HG03442 (cell line): ENCODE results near the gene PHKG1.
"Not testable (repeated sequence)": the region's sequence is repeated elsewhere in the genome, so short reads cannot be mapped to it uniquely, and the experiment has no call there.

ENCODE experiments used
- ATAC-seq: cut with Tn5 transposase; IDR thresholded peaks from one replicate; pipeline ENCODE4 v1.9.1; 2021; ENCODE audit warnings: mild to moderate bottlenecking, moderate library complexity; ENCODE audit not compliant: unreplicated experiment

PHKG1 gene

GRCh38 chr7:56092789-56093531 lies at the start of gene PHKG1:
TSS of gene PHKG1 (minus strand) at chr7:56092952. CDS start at chr7:56088941, 4,011 bp downstream.
- ATAC-seq: no peak

DNA sequence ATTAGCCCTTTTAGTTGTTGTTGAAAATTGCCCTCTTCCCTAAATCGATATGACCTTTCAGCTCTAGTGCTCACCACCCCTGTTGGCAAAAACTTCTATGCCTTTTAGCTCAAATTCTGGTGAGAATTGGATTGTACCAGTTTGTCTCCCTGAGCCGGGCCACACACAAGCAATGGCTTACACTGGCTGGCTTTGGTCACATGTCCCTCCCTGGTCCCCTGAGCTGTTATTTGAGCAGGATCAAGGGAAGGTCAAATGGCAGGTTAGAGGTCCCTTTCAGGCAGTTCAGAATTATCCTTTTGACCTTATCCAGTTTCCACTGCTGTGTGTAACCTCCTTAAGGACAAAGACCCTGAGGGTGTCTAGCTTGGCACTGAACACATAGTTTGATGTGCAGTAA lies 38.3 kb upstream of the PHKG1 start:
- not testable (repeated sequence) for ATAC-seq

DNA sequence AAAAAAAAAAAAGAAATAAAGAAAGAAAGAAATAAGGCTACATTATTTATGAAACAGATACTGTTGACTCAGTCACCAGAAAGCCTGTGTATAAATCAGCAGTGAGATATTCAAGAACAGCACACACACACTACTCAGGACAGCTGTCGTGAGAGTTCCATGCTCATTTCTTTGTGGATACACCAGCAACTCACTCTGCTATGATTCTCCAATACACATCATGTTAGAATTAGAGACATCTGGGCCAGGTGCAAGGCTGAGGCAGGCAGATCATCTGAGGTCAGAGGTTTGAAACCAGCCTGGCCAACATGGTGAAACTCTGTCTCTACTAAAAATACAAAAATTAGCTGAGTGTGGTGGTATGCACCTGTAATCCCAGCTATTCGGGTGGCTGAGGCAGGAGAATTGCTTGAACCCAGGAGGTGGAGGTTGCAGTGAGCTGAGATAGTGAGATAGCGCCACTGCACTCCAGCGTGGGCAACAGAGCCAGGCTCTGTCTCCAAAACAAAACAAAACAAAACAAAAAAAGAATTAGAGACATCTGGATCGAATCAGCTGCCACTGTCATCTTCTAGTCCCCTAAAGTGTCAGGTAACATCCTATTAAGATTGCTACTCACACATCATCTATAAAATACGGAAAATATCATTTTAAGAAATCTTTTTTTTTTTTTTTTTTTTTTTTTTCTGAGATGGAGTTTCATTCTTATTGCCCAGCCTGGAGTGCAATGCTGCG lies 34.7 kb upstream of the PHKG1 start:
- no peak for ATAC-seq

DNA sequence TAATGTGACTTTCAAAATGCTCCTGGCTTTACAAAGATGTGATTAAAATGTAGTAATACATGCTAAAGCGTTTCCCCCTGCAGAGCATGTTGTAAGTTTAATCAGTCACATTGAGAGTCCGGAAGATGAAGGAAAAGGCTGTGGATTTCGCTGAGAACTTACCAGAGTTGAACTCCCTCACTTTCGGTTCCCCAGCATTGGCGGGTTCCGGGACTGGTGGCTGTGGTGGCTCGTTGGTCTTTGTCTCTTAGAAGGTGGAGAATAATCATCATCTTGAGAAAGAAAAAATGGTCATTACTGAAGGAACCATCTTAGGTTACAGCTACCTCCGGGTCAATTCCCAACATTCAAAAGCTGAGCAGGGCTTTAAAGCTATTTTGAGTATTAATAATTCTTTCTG lies 33.1 kb upstream of the PHKG1 start:
- no peak for ATAC-seq

GRCh38 chr7:56124981-56125380 lies 32.2 kb upstream of the PHKG1 start:
- ATAC-seq: no peak

DNA sequence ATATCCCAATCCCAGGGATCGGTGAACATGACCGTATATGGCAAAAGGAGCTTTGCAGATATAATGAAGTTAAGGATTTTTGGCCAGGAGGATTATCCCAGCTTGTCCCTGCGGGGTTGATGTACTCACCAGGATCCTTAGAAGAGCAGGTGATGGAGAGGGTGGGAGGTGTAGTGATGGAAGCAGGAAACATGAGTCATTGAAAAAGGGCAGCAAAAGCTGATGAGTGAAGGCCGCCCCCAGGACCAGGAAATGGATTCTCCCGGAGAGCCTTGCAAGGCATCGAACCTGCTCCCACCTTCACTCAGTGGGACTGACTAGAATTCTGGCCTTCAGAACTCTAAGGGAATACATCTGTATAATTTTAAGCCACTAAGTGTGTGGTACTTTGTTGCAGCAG lies 28.7 kb upstream of the PHKG1 start:
- ATAC-seq: no peak

DNA sequence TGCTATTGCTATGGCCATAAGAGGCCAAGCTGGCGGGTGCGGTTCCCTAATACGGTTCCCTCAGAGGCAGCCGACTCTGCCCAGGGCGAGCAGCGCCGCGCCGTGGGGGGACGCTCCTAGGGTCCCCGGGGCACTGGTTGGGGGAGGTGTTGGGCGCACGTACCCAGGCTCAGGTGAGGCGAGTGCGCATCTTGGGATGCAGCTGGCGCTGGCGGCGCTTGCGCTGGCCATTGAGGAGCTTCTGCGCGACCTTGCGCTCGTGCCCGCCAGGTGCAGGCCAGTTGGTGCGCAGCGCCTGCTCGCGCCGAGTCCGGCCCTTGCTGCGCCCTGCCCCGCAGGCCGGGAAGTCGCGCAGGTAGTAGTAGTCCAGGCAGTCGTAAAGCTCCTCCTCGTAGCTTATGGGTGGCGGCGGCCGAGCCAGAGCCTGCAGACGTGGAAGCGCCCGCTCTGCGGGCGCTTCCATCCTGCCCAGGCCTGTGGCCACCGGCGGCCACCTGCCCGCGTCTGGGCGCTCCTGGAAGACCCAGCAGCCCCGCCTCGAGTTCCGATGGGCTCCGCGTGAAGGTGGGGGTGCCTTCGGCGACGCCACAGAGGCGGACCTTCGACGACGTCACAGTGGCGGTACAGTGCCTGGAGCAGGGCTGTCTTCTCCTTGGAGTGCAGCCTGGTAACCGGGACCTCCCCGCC lies 23.2 kb upstream of the PHKG1 start, which contains the start of gene NUPR2:
NUPR2 (minus strand) TSS at position 566 of the 687 bp plus-strand sequence; CDS start at position 463, 103 bp downstream.
- ATAC-seq: no peak

GRCh38 chr7:56112244-56112643 lies 19.5 kb upstream of the PHKG1 start:
- not testable (repeated sequence) for ATAC-seq

DNA sequence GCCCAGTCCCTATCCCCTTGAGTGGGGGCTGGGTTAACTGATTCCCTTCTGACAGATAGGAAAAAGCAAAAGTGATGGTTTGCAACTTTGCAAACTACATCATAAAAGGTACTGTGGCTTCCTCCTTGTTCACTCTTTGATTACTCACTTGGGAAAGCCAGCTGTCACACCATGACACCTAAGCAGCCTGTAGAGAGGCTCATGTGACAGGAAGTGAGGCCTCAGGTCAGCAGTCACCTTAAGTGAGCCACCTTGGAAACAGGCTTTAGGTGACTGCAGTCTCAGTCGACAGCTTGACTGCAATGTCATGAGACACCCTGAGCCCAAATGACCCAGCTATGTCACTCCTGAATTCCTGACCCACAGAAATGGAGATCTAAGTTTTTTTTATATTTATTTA lies 17.9 kb upstream of the PHKG1 start:
- no peak for ATAC-seq

DNA sequence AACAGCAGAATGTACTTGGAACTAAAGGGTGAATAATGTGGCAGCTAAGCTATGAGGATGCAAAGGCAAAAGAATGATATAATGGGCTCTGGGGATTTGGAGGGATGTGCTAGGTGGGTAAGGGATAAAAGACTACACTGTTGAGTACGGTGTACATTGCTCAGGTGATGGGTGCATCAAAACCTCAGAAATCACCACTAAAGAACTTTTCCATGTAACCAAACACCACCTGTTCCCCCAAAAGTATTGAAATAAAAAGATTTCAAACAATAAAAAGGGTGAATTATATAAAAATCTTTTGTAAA lies 15.2 kb upstream of the PHKG1 start:
- ATAC-seq: no peak

DNA sequence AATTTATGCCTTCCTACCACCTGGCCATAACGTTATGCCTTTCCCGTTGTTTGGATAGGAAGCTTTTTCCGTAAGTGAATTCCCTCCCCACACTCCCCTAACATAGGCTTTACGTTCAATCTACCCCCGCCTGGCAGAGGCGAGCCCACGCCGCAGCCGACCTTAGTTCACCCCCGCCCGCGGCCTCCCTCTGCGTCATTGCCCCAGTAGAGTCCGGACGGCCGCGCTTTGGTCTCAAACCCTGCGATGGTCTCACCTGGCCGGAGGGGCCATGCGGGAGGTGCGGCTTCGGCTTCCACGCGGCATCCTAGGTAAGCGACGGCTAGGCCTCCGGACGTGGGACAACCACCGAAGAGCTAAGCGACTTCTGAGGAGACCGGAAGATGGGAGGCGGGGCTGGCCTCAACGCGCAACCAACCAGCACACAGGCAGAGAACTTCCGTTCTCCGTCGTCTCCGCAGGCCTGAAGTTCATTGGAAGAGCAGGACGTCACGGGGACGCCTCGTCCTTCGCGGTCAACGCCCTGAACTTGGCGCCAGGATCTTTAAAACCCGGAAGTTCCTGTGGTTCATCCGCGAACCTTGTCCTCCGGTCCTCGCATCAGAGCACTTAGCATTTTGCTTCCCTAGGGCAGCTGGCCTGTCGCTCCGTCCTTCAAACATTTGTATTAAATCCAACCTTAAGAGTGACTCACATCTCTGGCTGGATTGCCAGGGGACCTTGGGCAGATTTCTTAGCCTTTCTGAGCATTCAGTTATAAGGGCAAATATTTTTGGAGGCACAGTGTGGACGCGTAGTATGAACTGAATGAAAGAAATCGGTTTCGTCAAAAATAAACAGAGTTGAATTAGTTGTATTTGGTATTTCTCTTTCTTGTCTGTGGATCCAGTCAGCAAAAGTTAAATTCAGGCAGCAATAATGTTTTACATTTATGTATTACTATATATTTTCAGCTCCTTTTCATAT lies 13.6 kb upstream of the PHKG1 start, which contains the start of gene CHCHD2:
CHCHD2 (minus strand) TSS at position 369 of the 966 bp plus-strand sequence; CDS start at position 306, 63 bp downstream.
- peak; percentile 100 for ATAC-seq

DNA sequence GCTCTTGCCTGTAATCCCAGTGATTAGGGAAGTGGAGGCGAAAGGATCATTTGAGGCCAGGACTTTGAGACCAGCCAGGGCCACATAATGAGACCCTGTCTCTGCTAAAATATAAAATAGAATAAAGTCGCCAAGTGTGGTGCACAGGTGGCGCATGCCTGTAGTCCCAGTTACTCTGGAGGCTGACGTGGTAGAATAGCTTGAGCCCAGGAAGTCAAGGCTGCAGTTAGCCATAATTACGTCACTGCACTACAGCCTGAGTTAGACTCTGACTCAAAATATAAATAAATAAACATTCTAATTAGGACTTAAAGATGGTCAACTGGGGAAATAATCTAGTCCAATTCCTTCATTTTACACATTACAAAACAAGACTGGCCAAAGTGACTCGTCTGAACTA lies 12.8 kb upstream of the PHKG1 start:
- ATAC-seq: no peak

DNA sequence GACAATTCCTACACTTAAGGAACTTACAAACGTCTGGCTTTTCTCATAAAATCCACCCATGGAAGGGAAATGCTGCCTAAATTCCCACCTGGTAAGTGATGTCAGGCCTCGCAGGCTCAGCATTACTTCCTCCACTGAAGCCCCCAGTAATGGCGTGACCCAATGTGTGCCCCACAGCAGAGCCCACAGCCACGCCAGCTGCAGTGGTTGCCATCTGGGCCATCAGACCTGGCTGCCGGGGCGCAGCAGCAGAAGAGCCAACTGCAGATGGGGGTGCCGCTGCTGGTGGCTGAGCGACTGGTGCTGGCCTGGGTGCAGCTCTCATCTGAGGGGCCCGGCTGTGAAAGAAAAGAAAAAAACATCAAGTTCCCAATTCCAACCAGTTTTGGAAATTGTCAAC lies 11.4 kb upstream of the PHKG1 start:
- ATAC-seq: not testable (repeated sequence)

DNA sequence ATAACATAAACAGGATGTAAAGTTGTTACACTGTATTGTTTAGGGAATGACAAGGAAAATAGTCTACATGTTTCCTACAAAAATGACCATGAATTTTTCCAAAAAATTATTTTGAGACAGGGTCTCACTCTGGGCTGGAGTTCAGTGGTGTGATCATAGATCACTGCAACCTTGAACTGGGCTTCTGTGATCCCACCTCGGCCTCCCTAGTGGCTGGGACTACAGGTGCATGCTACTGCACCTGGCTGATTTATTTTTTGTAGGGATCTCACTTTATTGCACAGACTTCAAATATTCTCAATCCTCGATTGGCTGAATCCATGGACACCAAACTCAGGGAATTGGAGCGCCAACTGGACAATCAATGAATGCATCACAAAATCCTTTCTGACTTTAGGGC lies 6.9 kb upstream of the PHKG1 start:
- no peak for ATAC-seq

GRCh38 chr7:56098187-56099008 lies 5.6 kb upstream of the PHKG1 start:
- ATAC-seq: not testable (repeated sequence)

- no peak for ATAC-seq
Measured at GRCh38 chr7:56097700-56098099, 4.9 kb upstream of the PHKG1 start.

GRCh38 chr7:56092388-56092787 lies 364 bp downstream of the PHKG1 start:
- not testable (repeated sequence) for ATAC-seq

DNA sequence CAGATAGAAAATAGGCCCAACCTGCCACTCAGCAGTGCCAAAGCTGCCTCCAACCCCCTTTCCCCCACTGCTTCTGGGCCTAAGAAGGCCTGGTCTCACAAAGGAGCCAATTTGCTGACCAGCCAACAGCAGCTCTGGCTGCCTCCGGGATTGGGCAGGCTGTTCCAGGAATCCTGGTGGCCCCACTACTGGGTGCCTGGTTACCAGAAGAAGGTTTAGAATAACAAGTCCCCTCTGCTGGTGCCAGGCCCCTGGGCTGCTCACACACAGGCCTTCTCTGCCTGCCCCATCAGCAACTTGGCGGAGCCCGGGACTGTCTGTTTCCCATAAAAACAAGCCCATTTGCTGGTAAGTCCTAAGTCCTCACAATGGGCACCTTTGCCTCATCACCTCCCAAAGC lies 1.2 kb downstream of the PHKG1 start:
- no peak for ATAC-seq

GRCh38 chr7:56087445-56087844 lies 5.3 kb downstream of the PHKG1 start:
- no peak for ATAC-seq

DNA sequence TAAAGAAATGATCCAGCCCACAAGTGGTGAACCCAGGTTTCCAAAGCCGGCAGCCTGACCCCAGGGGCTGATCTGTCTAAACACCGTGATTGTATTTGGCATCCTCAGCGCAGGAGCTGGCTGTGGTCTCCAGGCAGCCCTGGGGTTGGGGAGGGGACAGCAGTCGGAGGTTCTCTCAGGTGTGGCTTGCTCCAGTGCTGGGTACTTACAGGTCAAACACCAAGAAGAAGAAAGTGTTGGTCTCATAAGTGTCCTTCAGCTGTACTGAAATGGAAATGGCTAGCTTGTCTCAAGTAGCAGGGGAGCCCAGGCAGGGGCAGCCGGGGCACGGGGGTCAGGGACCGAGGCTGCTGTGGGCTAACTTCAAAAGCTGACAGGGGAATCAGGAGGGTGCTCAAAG lies 6.0 kb downstream of the PHKG1 start:
- no peak for ATAC-seq
